Measurements from ENCODE around the gene KXD1.

KXD1 gene

DNA sequence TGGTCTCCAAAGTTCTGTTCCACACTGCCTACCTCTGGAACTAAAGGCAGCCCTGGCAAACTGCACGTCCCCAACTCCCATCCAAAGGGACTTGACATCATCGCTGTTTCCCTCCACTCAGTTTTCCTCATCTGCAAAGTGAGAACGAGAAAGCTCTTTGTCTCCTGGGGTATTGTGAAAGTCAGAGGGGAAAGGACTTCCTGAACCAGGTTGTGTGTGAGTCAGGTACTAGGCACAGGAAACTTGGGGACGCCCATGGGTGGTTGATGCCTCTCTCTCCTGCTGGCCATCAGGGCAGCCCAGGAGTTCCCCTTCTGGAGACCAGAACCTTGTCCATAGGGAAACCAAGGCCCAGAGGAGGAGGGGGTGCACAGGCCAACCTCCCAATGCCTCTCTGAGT, 44.2 kb downstream of the KXD1 start:
- no peak for DNase-seq (ENCODE audit: low read depth)

DNA sequence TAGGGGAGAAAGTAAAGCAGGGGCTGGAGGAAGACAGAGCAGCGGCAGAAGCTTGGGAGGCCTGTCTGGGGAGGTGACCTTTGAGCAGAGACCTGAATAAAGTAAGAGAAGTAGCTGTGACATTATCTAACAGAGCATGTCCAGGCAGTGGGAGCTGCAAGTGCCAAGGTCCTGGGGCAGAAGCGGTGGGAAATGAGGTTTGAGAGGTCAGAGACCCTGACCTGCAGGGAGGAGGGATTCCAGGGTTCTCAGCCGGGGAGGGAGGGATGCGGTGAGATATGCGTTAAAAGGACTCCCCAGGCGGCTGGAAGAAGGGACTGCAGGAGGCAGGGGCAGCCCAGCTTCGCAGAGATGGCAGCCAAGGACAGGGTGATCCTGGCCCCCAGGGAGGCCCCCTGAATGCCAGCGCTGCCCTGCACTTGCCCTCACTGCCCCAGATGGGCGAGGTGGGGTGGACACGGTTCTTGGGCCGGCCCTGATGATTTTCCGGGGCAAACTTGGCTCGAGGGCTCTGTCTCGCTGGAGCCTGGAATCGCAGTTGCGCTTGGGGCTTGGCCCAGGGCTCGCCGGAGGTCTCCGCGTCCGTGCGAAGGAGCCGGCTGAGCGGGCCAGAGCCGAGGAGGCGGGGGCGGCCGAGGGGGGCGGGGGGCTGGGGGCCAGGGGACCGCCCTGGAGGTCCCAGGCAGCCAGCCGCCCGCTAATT, 45.7 kb downstream of the KXD1 start:
- no peak for DNase-seq (ENCODE audit: low read depth)

DNA sequence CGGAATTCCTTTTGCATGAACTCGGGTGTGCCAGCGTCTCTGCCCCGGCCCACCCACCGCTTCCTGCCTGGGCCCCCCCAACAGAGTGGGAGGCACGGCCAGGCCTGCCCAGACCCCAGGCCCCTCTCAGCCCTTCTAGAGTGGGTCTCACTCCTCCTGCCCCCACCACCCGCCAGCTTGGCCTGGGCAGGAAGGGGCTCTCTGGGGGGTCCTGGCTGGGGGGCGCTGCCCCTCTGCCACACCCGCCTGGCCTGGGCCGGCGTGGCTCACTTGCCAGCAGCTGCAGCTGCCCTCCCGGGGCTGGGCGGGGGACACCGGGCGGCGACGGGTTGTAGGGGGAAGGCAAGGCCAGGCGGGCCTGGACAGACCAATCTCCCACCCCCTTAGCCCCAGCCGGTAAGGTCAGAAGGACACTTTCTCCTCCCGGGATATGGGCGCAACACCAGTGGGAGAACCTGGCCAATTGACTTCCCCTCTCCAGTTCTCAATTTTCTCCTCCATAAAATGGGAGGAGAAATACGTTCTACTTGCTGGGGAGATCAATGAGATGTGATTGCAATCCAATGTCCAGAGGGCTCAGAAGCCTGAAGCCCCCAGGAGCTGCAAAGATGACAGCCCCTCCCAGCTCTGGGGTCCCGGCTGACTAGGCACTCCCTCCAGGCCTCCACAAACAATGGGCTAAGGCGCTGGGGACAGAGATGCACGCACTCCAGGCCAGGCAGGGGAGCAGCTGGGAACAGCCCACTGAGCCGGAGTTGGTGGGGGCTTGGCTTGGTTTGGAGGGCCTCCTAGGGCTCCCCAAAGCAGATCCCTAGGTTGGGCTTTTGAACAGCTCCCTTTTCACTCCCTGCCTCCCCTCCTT, 46.5 kb downstream of the KXD1 start:
- DNase-seq (ENCODE audit: low read depth), result no peak

DNA sequence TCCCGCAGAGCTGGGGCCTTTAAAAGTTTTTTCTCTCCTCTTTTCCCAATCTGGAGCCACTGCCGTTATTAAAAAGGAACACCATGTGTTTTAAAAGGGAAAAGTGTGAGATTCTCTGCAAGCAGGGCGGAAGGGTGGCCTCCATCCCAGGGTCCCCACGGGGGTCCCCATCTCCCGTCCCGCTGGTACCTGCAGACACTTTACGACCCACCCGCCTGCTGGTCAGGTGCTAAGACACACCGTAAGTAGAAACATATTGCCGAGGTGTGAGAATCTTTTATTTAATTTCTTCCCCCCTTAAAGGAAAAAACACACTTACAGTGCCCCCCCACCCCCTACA, 47.1 kb downstream of the KXD1 start:
- no peak for DNase-seq (ENCODE audit: low read depth)

DNA sequence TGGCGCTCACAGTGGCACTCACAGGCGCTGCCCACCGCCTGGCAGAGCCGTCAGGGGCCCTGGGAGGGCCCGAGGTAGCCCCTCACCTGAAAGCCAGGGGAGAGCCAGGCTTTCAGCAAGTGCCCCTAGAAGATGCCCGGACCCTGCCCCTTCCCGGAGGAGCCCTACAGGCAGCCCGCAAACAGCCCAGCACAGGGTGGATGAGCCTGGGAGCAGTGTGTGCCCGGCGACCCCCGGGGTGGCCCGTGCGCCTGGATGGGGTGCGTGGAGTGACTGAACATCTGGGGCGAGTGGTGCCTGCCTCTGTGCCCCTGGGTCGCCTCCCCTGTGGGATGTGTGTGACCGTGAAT, 47.5 kb downstream of the KXD1 start:
- DNase-seq (ENCODE audit: low read depth), result no peak

DNA sequence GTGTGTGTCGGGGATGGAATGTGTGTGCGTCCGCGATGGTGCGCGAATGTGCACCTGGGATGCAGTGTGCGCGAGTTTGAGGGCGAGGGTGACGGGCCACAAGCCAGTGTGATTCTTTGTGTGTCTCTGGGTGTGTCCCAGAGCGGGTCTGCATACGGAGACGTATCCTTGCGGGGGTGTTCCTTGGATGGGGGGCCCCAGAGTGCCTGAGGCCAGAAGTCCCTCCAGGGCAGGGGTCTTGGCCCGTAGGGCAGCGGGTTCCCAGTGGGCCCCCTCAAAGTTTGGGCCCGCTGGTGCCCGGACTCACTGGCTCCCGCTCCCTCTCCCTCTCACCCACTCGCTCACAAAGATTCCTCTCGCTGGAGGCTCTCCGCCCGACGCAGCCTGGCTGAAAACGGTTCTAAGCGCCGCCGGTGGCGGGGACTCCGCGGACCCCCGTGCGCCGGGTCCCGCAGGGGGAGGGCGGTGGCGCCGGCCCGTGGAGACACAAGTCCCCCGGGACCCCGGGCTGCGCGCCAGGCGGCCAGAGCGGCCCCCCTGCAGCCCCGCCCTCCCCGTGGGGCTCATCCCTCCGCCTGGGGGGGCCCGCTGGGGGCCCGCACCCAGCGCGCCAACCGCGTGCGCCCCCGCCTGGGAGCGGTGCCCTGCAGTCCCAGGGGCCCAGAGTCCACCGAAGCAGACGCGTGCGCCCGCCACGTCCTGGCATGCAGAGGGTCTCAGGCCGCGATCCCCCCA, 48.0 kb downstream of the KXD1 start:
- no peak for DNase-seq (ENCODE audit: low read depth)

DNA sequence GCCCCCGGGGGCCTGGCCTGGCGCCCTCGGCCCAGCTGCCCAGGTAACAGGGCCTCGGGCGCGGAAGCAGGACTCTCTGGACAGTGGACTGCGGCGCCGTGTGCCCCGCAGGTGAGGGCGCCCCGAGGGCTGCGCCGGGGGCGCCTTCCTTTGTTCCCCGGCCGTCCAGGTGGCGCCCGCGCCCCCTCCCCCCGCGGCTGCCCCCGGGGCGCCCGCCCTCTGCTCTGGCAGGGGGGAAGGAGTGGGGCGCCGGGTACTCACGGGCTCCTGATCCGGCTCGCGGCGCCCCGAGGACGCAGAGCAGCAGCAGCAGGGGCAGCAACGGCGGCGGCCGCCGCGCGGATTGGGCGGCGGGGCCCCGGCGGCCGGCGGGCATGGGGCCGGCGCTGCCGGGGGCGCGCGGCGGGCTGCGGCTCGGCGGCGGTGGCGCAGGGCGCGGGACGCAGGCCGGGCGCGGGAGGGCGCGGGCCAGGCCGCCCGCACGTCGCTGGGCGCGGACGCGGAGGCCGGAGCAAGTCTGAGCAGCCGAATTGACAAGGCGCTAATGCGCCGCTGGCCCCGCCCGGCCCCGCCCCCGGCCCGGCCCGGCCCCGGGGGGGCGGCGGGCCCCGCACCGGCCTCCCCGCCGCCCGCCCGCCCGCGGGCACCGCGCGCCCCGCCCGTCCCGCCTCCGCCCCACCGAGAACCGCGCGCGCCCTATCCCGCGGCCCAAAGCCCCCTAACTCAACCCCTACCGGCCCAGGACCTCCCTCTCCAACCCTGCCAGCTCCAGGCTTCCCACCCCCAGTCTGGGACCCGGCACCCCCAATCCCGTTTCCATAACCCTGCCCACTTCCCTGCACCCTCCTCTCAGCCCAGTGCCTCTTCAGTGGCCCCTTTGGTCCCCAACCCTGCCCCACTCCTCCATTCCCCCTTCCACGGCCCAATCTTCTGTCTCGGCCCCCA, 48.9 kb downstream of the KXD1 start, which contains the start of gene CRLF1:
Gene CRLF1, minus strand, starts transcription at position 519 of the 945 bp plus-strand sequence. Its CDS starts 143 bp downstream, at position 376.
- no peak for DNase-seq (ENCODE audit: low read depth)

DNA sequence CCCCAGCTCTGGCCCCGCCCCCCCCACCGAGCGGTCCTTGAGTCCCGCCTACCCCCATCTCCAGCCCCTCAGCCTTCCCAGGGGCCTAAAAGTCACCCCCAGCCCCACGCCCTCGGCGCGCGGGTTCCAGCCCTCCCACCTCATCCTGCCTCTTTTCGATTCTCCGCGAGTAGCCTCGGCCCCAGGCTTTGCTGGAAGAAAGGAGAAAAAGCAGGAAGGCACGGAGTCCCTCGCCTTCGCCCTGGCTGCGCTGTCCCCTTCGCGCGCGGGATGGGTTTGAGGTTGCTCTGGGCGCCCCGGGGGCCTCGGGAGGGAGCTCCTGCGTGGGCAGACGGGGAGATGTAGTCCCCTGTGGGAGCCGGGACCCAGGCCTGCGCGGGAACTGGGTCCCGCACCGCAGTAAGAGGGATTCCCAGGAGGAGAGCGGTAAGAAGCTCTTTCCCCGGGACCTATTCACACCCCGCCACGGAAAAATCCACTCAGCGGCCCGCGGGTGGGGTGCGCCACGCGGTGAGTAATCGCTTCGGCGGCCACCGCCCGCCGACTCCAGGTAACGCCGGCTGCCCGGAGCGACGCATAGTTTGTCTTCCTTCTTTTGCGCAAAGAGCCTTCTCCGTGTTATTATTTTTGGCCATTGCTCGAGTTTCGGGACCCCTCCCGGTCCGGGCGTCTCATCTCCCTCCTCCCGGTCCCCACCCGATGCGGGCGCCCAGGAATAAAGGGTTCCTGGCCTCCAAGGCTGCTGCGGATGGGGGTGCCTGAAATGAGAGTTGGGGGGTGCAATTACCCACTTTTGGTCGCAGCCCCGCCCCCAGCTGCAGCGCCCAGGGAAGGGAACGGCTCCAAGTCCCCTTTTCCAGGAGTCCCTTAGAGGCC, 49.8 kb downstream of the KXD1 start:
- DNase-seq (ENCODE audit: low read depth), result no peak

DNA sequence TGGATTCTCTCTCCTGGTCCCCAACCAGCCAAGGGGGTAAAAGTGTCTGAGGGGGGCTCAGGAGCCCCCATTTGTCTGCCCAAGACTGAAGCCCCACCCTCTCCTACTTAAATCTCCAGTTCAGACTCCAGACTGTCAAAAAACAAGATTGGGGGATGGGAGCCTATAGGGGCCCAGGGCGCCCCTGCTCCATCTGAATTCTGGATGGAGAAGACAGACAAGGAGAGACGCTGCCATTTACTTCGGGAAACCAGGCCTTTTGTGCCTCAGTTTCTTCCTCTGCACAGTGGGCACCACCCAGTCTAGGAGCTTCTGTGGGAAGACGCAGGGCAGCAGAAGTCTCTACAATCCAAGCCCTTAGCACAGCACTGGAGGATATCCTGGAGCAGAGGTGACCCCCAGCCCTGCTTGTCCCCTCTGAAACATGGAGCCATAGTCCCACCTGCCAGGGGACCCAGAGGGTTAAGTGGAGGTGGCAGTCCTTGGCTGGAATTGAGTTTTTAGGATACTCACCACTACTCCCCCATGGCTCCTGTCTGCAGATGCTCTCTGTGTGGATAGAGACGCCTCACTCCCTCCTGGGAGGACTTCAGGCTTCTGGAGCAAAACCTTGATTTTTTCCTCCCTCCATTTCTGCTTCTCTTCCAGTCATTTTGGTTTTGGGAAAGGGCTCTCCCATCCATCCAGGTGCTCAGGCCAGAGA, 50.6 kb downstream of the KXD1 start:
- no peak for DNase-seq (ENCODE audit: low read depth)

DNA sequence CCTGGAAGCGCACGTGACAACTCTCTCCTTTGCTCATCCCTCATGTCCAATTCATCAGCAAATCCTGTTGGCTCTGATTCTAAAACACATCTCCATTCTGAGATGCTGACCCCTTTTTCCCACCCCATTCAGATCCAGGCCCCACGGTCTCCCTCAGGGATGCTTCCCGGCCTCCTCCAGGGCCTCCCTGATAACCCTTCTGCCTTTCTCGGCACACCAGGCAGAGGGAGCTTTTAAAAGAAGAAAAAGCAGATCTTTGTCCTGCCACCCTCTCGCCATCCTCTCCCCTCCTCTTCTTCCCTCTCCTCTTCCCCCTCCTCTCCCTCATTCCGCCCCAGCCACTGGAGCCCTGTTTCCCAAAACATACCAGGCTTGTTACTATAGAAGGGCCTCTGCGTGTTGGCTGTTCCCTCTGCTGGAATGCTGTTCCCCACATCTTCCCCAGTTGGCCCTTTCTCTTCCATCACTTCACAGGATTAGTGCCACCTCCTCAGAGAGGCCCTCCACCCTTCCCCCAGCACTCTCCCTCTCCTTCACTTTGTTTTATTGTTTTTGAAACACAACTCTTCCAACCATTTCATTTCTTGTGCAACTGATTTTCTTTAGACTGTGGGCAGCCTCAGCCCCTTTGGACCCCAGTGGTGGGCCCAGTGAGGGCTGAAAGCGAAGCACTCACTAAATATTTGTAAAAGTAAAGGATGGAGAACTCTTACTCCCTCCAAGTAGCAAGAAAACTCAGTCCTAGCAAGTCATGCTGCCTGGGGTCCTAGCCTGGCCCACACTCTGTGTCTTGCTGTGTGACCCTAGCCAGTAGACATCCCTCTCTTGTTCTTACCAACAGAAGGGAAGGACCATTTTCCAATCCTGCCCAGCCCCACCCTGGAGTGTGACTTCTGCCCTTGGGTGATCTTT, 51.4 kb downstream of the KXD1 start:
- DNase-seq (ENCODE audit: low read depth), result no peak

DNA sequence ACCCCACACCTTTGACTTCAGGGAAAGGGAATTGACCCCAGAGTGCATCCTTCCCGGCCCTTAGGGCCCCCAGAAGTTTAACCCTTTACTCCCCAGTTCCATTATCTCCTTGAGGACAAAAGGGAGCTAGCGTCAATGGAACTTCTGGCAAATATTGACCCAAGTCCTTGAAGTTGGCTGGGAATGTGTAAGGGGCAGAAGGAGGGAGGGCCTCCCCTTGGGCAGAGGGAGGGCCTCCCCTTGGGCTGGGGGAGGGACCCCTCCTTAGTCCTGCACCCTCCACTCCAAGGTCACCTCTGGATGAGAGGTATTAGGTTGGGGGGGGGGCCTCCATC, 52.0 kb downstream of the KXD1 start:
- no peak for DNase-seq (ENCODE audit: low read depth)

DNA sequence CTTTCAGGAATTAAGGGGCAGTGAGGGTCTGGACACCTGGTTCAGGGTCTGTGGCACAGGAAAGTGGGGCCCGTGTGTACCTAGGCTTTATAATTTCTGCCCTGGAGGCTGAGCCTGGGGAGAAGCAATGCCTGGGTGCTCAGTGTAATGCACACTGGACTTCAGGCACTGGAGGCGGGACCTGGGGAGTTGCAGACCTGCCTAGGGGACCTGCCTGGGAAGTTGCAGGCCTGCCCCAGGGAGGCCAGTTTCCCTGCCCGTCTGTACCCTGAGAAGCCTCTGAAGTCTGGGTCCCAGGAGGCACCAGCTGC, 52.5 kb downstream of the KXD1 start:
- no peak for DNase-seq (ENCODE audit: low read depth)

DNA sequence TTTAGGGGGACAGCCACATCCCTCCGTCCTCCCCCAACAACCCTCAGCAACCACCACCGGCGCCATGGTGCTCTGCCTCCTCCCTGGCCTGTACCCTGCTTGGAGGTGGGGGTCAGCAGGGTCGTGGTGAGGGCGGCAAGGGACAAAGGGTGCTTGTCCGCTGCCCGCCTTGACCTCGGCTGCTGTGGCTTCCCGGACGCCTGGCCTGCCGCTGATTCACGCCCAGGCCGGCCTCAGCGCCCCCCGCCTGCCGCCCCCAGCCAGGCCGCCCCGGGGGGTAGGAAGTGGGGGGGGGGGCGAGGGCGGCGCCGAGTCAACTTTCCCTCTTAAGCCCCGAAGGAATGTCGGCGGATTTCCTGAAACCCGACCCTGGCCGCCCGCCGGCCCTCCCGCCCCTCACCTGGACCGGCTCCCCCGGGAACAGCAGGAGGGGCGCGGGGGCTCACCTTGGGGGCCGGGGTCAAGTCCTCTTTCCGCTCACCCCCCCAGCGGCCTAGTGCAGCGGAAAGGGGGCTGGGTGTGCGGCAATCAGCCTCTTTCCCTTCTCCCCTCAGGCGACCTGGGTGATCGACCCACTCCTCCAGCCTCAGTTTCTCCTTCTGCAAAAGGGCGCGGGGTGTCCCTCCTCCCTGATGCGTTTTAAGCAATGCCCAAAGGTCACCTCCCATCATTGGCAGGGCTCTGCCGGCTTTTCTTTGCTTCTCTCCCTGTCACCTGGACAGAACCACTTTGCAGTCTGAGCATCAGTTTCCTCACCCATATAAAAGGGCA, 53.1 kb downstream of the KXD1 start:
- DNase-seq (ENCODE audit: low read depth), result no peak

DNA sequence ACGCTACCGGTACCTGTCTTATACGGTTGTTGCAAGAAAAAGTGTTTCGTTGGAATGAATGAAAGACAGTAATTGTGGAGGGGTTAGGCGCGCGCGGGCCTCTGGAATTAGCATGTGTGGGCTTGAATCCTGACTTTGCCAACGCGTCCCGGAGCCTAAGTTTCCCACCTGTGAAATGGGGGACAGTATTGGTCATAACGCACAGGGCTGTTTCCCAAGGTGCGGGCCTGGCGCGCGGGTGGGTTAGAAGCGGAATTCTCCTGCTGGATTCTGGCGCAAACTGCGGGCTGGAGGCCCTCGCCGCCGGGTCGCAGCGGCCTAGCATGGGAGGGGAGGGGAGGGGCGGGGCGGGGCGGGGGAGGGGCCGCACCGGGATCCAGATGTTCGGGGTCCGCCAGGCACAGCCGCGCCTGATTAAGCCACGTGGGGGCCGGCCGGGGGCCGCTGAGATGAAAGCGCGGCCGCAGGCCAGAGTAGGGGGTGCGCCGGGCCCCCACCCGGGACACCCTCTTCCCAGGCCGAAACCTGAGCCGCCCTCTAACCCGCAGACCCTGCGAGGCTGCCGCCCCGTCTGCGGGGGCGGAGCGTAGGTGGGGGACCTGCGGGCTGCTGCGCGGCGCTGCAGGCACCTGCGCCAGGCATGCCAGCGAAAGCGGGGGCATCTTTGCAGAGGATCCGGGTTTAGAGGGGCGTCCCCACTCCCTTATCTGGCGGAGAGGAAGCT, 53.8 kb downstream of the KXD1 start:
- no peak for DNase-seq (ENCODE audit: low read depth)

DNA sequence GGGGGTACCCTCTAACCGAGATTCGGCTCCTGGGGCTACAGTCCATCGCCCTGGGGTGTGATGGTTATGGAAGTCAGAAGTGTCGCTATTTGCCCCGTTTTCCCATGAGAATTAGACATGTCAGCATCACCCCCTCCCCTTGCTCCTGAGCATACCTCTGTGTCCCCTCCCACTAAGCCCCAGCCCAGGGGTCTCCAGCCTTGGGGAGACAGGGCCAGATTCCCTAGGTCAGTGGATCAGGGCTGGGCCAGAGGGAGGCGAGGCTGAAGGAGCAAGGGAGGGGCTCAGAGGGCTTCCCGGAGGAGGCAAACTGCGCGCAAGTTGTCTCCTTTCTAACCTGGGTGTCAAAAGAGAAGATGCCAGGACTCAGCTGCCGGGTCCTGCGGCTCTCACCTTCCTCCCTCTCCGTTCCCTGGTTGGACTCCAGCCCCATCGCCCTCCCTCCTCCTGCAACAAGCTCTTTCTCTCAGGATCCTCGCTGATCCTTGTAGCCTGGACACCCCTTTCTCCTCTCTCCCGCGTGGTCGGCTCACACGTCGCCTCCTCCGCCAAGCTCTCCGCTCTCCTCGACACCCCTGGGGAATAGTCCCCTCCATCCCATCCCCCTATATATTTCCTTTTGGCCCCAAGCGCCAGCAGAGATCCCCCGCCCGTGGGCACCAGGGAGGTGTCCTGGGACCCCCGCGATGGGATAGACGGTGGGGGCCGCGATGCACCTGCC, 54.5 kb downstream of the KXD1 start:
- DNase-seq (ENCODE audit: low read depth), result no peak

DNA sequence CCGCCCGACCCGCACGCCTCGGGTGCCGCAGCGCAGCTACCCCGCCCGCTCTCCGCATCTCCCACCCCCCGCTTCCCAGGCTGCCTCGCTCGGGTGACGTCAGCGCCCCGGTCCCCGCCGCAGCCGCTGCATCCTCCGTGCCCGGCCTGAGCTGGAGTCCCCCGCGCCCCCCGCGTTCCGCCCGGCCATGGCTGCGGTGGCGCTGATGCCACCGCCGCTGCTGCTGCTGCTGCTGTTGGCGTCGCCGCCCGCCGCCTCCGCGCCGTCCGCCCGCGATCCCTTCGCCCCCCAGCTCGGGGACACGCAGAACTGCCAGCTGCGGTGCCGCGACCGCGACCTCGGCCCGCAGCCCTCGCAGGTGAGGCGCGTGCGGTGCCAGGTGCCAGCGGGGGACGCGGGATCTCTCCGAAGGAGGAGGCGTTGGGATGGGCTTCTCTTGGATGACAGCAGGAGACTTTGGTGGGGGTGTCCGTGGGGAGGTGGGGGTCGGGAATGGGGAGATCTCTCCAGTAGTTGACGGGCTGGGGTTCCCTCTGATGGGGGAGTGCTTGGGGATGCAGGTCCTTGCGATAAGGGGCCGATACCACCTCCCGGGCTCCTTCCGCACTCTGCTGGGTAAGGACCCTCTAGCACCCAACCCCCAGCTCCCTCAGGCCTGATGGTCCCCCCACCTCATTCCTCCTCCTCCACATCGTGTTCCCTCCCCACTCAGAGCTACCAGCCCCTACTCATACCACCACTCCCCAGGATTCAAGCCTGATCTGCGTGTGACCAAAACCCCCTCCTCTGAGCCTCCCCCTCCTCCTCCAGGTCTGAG, 55.3 kb downstream of the KXD1 start, which contains the start of gene TMEM59L:
Gene TMEM59L, plus strand, starts transcription at position 99 of the 817 bp plus-strand sequence. Its CDS starts 89 bp downstream, at position 188.
- no peak for DNase-seq (ENCODE audit: low read depth)
